GM12873 (cell line): ENCODE data around the gene SCN4B.

ENCODE experiments used
- TF ChIP-seq, protein P1 (sequence below): IDR thresholded peaks from 2 replicates; pipeline ENCODE4 v1.5.1; 2012; ENCODE audit warnings: low read depth, mild to moderate bottlenecking, moderate library complexity, low read length, control low read depth; ENCODE audit not compliant: insufficient read depth; ENCODE audit errors: missing control alignments

Gene SCN4B

DNA sequence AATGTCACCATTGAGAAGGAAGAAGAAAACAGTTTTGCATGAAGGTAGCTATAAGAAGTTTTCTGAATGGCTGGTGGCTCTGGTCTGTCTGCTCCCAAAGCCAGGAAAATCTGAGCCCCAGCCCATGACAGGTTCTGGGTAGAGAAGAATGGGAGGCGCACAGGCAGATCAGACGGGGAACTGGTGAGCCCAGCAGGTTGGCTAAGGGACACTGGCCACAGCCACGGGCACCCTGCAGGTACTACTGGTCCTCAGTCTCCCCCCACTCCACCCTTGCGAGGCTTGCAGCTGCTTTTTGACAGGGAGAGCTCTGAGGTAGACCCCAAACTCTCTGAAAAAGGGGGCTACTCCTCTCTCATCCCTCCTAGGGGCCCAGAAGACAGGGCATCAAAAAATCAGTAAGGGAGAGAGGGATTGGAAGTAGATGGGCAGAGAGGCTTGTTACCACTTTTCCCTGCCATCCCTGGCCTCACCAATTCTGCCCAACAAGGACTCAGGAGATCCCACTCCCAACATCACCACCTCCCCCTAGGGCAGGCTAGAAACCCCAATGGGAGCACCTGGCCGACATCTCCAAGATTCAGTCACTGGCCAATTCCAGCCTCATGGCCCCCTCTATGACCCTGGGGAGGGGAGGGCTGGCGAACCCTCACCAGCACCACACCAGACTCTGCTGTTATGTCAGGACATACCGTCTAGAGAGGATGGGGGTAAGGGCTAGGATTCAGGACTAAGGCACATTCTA, 17.4 kb downstream of the SCN4B start:
- TF ChIP-seq, protein P1, sequence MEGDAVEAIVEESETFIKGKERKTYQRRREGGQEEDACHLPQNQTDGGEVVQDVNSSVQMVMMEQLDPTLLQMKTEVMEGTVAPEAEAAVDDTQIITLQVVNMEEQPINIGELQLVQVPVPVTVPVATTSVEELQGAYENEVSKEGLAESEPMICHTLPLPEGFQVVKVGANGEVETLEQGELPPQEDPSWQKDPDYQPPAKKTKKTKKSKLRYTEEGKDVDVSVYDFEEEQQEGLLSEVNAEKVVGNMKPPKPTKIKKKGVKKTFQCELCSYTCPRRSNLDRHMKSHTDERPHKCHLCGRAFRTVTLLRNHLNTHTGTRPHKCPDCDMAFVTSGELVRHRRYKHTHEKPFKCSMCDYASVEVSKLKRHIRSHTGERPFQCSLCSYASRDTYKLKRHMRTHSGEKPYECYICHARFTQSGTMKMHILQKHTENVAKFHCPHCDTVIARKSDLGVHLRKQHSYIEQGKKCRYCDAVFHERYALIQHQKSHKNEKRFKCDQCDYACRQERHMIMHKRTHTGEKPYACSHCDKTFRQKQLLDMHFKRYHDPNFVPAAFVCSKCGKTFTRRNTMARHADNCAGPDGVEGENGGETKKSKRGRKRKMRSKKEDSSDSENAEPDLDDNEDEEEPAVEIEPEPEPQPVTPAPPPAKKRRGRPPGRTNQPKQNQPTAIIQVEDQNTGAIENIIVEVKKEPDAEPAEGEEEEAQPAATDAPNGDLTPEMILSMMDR: no peak

DNA sequence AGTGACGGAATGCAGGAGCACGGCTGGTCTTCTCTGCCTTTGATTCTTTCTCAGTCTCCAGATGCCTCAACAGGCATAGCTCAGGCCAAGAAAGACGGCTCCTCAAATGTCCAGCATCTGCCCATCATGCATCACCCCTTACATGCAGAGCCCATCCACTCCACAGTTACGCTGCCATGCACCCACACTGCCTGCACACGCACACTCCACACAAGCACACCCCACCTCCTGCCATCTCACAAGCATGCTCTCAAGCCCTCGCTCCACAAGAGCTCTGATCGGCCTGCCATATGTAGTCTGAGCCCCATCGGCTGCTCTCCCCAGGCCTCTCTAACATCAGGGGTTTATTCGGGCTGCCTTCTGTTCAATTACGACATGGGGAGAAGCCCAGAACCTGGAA, 18.8 kb downstream of the SCN4B start:
- TF ChIP-seq, protein P1: no peak

DNA sequence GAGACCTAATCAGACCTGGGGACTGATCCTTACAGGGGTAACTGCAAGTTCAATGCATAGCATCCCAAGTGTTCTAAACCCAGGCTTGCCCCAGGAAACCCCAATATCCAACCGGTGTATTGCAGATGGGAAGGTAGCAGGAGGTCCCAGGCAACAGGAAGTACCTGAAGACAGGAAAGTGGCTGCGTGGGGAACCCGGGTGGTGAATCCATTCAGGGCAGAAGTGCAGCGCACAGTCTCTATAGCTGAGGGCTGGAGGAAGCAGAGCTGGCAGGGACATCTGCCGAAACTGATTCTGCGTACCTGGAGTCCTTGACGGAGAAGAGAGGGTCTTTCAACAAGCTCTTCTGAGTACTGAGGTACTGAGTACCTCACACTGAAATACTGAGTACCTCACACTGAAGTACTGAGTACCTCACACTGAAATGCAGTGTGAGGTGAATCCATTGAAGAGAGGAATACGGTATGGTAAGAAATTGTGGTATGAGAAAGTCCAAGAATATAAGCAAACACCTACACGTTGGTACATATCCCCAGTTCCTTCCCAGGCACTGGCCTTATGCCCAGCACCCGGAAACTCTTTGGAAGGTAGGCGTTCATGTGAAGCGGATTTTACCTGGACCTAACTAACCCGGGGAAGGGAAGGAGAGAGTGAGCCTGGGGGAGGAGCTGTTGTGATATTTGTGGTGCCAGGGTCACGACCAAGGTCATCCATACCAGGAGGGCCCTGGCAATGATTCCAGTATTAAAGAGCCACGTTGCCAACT, 20.1 kb downstream of the SCN4B start:
- TF ChIP-seq, protein P1: no peak

DNA sequence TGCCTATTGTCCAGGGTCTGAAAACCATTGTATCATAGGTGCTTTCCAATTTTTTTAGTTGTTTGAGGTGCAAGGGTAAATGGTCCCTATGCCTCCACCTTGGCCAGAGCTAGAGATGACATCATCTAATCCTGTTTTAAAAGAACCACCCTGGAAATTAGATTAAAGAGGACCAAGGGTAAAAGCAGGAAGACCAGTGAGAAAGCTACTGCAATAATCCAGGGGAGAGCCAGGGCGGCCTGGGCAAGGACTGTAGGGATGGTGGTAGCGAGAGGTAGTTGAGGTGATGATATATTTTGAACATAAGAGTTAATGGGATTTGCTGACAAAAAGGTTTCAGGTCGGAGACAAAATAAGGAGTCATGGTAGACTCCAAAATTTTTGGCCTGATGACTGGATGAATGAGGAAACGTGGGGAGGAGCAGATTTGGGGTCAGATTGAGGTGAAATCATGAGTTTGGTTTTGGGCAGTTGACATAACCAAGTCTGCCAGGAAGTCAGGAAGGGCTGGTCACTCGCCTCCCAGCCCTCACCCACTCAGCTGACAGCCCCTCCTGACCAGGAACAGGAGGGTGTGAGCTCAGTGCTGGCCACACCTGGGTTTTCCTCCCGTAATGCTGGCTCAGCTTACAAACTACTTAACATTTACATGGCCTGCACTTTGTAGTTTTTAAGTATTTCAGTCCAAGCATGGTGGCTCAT, 23.0 kb downstream of the SCN4B start:
- TF ChIP-seq, protein P1: no peak

DNA sequence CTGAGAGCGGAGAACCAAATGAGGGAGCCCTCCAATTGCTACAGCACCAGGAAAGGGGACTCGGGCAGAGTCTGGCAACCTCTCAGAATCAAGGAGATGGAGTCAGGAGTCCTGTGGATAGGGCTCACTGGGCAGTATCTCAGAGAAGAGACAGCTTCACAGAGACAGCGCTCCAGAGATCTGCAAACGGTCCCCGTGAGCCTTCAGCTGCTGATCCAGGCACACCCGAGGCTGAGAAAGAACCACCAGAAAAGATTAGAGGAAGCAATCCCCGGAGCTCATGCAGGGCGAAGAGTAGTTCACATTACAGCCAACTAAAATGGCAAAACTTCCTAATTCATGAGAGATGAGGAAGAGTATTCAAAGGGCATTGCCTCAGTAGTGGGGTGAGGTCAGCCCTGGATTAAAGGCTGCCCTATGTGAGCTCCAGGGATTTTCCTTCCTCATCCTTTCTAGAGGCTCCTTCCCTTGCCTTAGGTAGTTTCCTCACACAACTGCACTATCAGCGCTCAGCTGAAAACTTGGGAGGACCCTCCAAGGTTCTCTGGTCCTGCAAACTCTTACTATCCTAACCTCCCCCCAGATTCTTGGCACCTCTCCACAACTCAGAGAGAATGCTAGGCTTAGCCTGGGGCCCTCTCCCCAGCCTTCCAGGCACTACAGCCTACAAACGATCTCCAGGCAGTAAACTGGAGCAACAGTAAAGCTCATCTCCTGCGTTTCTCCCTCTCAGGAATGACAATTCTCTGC, 23.7 kb downstream of the SCN4B start:
- TF ChIP-seq, protein P1: no peak

DNA sequence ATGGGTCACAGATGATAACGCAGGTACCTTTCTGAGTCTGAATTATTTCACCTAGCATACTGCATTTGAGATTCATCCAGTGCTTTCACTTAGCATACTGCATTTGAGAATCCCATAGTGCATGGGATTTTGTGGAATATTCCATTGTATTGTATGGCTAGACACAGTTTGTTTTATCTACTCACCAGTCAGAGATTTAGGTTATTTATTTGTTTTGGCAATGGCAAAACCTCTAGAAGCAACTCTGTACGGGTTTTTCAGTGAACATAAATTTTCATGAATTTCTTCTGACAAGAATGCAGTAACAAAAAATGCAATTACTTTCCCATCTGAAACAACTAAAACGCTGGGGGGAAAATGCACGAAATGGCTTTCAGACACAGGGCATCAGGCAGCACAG, 24.3 kb downstream of the SCN4B start:
- TF ChIP-seq, protein P1: no peak
